ENCODE data around the gene MED1.
A peak's percentile ranks its signal among the peaks of the same experiment; 100 is the strongest.
"Not testable (repeated sequence)": the region's sequence is repeated elsewhere in the genome, so short reads cannot be mapped to it uniquely, and the experiment has no call there.

MED1 gene

GRCh38 chr17:39450847-39451581, at the start of gene MED1:
MED1 (minus strand) TSS chr17:39451263; CDS start chr17:39451062, 201 bp downstream.
- DNase-seq (ENCODE audit: low read depth in 4 of 4, low spot score in 1 of 4), result peak; percentile 73 to 89 (median 77)

- not testable (repeated sequence) for DNase-seq (ENCODE audit: low read depth in 4 of 4, low spot score in 1 of 4)
Measured at GRCh38 chr17:39496921-39497320, 45.9 kb upstream of the MED1 start.

GRCh38 chr17:39487946-39488345, 36.9 kb upstream of the MED1 start:
- no peak for DNase-seq (ENCODE audit: low read depth in 4 of 4, low spot score in 1 of 4)

GRCh38 chr17:39487490-39487889, 36.4 kb upstream of the MED1 start:
- not testable (repeated sequence) for DNase-seq (ENCODE audit: low read depth in 4 of 4, low spot score in 1 of 4)

- DNase-seq (ENCODE audit: low read depth in 4 of 4, low spot score in 1 of 4), result no peak
Measured at GRCh38 chr17:39486242-39486641, 35.2 kb upstream of the MED1 start.

- no peak for DNase-seq (ENCODE audit: low read depth in 4 of 4, low spot score in 1 of 4)
Measured at GRCh38 chr17:39485555-39485954, 34.5 kb upstream of the MED1 start.

GRCh38 chr17:39484178-39484577, 33.1 kb upstream of the MED1 start:
- no peak for DNase-seq (ENCODE audit: low read depth in 4 of 4, low spot score in 1 of 4)

- no peak for DNase-seq (ENCODE audit: low read depth in 4 of 4, low spot score in 1 of 4)
Measured at GRCh38 chr17:39483506-39483905, 32.4 kb upstream of the MED1 start.

- DNase-seq (ENCODE audit: low read depth in 4 of 4, low spot score in 1 of 4), result not testable (repeated sequence)
Measured at GRCh38 chr17:39479631-39480030, 28.6 kb upstream of the MED1 start.

- no peak for DNase-seq (ENCODE audit: low read depth in 4 of 4, low spot score in 1 of 4)
Measured at GRCh38 chr17:39473310-39473709, 22.2 kb upstream of the MED1 start.

GRCh38 chr17:39468610-39469009, 17.5 kb upstream of the MED1 start:
- DNase-seq (ENCODE audit: low read depth in 4 of 4, low spot score in 1 of 4), result not testable (repeated sequence)

GRCh38 chr17:39464639-39465181, 13.6 kb upstream of the MED1 start:
- not testable (repeated sequence) for DNase-seq (ENCODE audit: low read depth in 4 of 4, low spot score in 1 of 4)

- DNase-seq (ENCODE audit: low read depth in 4 of 4, low spot score in 1 of 4), result no peak
Measured at GRCh38 chr17:39462631-39463375, 11.7 kb upstream of the MED1 start.

- no peak for DNase-seq (ENCODE audit: low read depth in 4 of 4, low spot score in 1 of 4)
Measured at GRCh38 chr17:39461926-39462569, 11.0 kb upstream of the MED1 start.

- peak; percentile 87 to 90 (median 88) for DNase-seq (ENCODE audit: low read depth in 4 of 4, low spot score in 1 of 4)
Measured at GRCh38 chr17:39461113-39461925, 10.3 kb upstream of the MED1 start, which contains the start of gene CDK12. CDK12 (plus strand) TSS chr17:39461486; CDS start chr17:39462072, 586 bp downstream.

GRCh38 chr17:39455919-39456318, 4.9 kb upstream of the MED1 start:
- DNase-seq (ENCODE audit: low read depth in 4 of 4, low spot score in 1 of 4), result no peak

- DNase-seq (ENCODE audit: low read depth in 4 of 4, low spot score in 1 of 4), result no peak
Measured at GRCh38 chr17:39450051-39450450, 1.0 kb downstream of the MED1 start.

- DNase-seq (ENCODE audit: low read depth in 4 of 4, low spot score in 1 of 4), result no peak
Measured at GRCh38 chr17:39447561-39447960, 3.5 kb downstream of the MED1 start.

GRCh38 chr17:39443326-39443725, 7.7 kb downstream of the MED1 start:
- no peak for DNase-seq (ENCODE audit: low read depth in 4 of 4, low spot score in 1 of 4)

GRCh38 chr17:39439868-39440267, 11.2 kb downstream of the MED1 start:
- DNase-seq (ENCODE audit: low read depth in 4 of 4, low spot score in 1 of 4), result not testable (repeated sequence)

- no peak for DNase-seq (ENCODE audit: low read depth in 4 of 4, low spot score in 1 of 4)
Measured at GRCh38 chr17:39429600-39429999, 21.5 kb downstream of the MED1 start.

All from stimulated activated CD4-positive, alpha-beta T cell treated with anti-CD3 and anti-CD28 coated beads, Interleukin-1b, Interleukin-23, amount 100 ng/mL, for 24 hours (primary cell).